HG02973 (cell line): ENCODE data around the gene GK2.

Experiments
- ATAC-seq: cut with Tn5 transposase; IDR thresholded peaks from one replicate; pipeline ENCODE4 v1.9.1; 2021; ENCODE audit warnings: moderate library complexity; ENCODE audit not compliant: unreplicated experiment

The GK2 gene

DNA sequence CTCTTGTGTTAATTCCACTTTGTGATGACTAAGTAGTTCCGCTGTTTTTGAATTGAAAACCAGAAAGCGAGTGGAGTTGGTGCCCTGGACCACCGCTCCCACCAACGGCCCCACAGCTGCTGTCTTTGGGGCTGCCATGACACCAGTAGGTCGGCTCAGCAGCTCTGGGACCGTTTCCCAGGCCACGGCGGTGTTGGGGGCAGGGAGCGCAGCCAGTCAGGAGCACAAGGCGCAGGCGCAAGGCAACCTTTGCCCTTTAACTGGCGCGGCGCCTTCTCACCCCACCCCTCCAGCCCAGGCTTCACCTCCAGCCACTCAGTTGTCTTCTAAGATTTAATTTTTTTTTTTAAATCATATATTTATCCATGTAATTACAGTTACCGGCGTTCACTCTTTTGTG is at the start of gene GK2:
Gene GK2 (minus strand): TSS at position 166 of the 400 bp plus-strand sequence. CDS start 28 bp downstream, at position 138.
- ATAC-seq = no peak

DNA sequence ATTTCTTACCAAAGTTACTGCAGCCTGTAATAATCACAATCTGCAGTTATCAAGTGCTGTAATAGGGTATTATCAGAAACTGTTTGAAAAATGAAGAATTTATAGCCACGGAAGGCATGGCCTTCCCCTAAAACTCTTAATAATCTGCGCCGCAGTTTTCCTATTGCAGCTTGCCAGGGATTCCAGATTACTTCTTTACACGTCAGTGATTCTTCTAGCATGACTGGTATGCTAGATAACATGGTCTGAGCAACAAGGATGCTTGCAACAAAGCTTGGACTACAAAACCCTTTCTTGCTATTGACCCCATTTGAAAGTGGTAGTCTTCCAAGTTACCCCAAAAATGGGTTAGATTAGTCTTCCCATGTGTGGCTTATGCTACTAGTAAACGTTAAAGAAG is 47.2 kb upstream of the GK2 start:
- ATAC-seq = no peak

DNA sequence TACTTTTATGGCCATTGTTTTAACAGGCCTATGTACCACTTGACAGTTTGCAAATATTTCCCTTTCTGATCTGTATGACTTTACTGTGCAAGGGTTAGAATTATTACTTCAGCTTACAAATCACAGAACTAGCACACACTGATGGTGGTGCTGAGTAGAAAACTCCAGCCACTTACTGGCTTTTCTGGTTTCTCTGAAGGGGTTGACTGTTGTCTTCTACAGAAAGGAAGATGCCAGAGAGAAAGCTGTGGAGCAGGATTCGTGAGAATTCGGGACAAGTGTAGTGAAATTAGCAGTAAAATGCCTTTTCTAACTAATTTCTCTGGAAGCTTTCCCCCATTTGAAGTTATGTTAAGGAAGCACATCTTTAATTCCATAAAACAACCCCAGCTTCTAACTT is 46.6 kb upstream of the GK2 start:
- ATAC-seq = no peak

DNA sequence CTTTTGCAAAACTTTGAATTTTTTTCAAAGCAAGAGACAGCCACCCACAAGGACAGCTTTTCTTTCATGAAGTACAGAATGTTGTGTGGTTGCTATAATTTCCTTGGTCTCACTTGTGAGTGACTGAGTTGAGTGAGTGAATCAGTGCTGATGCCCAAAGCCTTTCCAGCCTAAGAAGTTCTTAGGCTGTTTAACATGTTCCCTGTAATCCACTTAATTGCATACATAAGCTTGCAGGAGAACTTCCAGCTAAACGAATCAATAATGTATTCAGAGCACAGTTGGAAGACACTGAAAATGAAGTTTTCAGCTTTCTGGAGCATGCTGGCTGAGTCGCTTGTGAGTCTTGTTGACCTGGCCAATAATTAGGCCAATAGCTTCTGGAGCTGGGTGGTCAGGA is 42.0 kb upstream of the GK2 start:
- no peak for ATAC-seq

DNA sequence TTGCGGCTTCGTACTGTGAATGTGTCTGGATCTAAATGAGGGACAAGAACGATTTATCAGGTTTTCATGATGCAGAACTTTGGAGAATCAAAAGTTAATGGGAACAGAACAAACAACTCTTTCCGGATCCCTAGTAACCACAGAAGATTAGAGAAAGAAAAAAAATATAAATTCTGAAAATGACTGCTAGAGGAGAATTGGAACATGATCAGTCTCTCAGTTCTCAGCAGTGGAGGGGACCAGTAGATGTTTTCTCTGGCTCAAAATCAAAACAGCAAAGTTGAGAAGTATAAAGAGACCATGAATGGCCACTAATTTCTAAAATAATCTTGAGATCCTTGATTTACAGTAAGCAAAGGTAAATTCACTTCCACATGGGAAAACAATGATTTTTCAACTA is 38.1 kb upstream of the GK2 start:
- no peak for ATAC-seq

DNA sequence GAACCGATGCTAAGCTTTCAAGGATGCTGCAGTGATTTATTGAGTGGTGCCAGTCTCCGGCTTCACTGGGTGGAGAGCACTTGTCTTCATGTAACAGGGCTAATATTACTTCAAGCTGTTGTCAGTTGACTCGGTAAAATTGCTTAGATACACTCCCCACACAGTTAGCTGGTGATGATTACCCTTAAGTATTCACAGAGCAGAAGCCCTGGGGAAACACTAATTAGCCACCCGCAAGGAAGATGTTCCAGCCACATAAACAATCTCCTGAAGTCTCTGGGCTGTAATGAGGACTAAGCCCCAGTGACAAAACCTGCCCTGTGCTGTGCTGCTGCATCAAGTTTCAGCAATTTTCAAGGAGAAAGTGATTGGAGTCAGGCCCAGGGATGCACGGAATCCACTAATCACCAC is 37.3 kb upstream of the GK2 start:
- no peak for ATAC-seq

DNA sequence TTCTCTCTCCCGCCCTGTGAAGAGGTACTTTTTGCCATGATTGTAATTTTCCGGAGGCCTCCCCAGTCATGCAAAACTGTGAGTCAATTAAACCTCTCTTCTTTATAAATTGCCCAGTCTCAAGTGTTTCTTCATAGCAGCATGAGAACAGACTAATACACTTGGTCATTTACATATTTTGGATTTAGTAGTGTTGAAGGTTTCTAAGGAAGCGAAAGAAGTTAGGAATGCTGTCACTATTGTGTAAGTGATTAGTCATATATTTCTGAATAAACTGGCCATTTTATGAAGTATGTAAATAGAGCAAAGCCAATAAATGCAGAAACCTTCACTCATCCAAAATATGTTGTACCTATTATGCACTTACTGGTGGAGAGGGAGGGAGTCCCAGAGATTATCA is 34.4 kb upstream of the GK2 start:
- ATAC-seq = no peak

DNA sequence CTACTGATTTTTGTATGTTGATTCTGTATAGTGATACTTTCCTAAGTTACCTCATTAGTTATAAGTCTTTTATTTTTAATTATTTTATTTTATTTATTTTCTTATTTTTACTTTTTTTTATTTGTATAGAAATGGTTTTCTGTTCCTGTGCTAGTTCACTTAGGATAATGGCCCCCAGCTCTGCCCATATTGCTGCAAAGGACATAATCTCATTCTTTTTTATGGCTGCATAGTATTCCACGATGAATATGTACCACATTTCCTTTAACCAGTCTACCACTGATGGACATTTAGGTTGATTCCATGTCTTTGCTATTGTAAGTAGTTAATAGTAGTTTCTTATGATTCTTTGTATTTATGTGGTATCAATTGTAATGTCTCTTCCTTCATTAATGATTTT is 31.5 kb upstream of the GK2 start:
- no peak for ATAC-seq

DNA sequence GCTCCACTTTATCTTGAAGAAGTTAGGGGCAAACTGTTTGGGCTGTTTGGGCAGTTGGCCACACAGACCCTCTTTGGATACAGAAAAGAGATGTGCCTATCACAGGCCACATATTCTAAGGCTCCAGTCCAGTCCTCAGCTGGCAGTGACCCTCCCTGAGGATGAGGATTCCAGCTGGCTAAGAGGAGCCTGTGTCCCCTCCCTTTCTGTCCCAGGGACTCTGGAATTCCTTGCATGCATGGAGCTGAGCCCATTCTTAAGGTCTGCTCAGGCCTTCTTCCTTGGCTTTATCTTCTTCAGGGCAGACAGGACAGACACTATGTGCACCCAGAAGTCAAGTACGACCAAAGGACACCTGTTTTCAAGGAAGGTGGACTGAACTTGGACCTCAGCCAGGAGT is 23.8 kb upstream of the GK2 start:
- no peak for ATAC-seq

DNA sequence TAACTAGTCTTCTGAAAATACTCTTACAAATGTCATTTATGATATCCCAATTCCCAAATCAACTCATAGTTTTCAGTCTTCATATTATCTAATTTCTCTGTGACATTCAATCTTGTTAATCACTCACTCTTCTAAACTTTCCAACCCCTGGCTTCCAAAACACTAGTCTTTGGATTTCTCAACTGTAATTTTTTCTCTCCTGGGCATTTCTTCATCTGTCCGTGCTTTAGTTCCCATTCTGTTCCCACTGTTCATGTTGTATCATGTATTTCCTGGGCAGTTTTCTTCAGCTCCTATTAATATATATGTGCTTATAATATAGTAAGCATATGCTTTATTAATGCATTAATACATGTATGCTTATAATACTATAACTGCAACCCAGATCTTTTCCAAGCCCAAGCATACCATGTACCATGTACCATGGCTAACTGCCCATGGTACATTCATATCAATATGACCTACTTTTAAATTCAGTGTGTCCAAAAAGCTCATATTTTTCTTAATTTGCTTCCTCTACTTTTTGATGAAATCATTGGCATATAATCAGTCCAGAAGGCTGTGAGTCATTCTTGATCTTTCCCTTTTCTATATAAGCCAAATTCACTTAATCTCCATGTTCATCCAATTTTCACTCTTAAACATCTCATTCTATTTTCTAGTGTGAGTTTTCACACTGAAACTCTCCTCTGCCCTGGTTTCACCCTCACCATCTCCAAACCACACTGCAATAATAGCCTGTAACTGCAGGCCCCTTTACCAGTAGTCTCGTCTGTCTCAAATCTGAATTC is 21.3 kb upstream of the GK2 start:
- no peak for ATAC-seq

DNA sequence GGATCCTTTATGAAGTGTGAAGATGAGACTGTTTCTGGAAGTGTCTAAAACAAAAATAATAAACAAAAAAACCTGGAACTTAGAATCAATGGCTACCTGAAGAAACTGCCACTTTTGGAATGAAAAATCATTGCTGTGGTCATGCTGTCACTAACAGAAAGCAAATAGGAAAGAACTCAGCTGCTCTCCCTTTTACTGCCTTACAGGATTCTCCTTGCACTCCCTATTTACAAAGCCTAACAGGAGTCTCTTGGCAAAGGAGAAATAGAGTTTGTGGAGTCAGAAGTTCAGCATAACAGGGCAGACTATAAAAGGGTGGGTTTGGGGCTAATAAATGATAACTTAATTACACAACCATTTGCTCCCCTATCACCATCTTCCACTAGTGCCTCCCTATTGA is 19.0 kb upstream of the GK2 start:
- ATAC-seq = no peak

DNA sequence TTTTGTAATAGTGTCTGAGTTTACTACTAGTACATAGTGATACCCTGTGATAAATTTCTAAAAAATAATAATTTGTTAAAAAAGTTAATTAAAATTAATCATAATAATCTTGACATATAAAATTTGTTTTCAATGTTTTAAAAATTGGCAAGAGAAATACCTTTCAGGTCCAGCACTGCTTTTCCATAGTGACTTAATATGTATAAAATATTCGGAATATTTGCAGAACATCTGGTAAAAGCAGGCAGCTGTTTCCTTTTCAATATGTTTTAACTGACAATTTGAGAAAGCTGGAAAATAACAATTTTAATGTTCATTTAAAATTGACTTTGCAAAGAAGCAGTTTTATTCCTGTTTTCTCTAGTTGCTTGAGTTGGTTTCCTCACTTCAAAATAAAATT is 17.6 kb upstream of the GK2 start:
- ATAC-seq = no peak

DNA sequence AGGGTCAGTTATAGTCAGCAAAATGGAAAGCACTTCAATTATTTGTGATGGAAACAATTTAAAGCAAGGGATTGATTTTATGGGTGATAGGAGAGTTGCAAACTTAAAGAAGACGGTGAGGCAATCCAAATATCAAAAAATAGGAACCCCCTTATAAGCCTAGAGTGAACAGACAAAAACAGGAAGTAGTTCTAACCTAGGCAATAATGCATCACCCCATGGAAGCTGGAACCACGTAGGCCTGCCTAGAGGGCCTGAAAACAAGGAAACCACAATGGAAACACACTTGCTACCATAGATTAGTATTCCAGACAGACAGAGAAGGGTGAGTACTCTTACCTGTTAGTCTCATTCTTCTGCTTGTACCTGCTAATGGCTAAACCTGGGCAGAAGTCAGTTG is 13.5 kb upstream of the GK2 start:
- no peak for ATAC-seq

DNA sequence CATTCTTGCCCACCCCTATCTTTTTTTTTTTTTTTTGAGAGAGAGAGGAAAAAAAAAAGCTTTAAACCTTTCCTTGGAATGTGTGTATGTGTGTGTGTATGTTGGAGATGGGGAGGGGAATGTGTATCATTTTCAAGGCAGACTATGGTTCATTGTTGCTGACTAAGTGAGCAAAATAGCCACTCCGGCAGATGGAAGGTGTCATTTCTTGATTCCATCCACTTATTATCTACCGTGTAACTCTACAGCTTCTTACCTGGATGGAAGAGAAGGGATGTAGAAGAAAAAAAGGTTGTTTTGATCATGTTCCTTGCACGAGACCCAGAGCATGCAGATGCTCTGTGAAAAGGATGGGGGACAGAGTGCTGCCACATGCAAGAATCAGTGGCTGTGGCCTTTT is 5.9 kb upstream of the GK2 start:
- ATAC-seq = no peak

DNA sequence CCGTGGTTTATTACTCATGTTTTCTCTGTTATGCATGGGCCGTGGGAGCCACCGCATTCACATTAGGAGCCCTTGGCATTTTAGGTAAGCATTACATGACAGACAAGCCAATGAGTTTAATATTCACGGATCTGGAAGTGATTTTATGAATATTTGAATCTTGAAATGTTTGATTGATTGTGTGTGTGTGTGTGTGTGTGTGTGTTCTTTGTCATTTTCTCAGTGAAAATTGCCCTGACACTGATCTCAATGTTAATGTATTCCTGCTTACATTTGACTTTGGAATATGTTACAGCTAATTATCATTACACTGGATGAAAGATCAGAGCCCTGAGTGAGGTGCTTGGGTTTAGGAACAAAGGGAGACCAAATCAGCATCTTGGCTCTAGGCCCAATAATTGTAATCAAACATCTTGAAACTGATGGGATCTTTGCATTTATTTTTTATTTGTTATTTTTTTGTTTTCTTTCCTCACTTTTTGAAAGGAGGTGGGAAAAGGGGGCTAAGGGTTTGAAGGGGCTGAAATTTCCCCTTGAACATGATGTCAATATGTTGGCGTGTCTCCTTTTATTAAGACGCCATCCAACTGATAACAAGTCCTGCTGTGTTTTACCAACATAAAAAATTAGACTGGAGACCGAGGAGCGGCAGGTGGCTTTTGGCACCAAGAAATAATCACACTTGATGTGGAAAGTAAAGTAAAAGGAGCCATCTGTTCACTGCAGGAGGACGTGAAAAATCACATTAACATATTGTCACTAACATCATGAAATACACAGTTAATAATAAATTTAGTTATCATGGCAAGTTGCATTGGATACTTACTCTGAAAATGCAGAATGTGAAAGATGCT is 5.2 kb upstream of the GK2 start:
- no peak for ATAC-seq

DNA sequence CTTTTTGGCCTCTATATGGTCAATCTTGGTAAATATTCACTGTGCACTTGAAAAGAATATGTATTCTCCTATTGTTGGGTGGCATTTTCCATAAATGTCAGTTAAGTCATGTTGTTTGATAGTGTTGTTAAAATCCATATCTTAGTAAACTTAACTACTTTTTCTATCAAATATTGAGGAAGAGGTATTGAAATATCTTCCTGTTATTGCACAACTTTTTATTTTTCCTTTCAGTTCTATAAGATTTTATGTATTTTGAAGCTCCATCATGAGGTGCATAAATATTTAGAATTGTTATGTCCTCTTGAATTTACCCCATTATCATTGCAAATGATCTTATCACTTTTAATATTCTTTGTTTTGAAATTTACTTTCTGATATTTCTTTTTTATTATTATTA is 3.4 kb downstream of the GK2 start:
- ATAC-seq = no peak

DNA sequence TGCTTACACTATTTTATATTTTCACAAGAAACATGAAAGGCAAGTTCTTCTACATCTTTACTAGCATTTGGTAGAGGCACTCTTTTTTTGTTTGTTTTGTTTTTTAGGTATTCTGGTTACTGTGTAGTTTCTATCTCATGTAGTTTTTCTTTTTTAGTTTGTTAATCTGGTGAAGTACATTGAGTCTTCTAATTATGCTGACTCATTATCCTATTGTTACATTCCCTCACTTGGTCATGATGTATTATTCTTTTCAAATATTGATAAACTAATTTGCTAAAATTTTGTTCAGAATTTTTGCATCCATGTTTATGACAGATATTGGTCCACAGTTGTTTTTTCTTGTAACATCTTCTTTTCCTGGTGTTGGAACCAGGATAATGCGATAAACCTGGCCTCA is 4.7 kb downstream of the GK2 start:
- no peak for ATAC-seq

DNA sequence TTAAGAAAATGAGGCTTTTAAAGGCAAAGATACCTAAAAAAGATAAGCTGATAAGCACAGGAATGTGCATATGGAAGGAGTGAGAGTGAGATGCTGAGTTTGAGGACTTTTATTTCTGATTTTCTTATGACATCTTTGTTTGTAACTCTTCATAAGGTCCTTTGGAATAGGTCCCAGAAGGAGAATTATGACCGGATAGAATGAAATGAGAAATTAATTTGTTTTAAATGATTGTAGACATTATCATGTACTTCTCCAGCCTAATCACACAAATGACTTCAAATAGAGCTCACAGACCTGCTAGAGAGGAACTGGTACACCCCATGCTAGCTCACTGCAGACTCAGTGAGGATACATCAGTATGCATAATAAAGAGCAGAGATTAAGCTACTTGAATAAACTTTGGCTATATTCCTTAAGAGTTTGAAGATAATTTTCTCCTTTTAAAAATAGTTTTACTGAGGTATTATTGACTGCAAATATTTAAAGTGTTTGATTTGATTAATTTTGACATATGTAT is 5.6 kb downstream of the GK2 start:
- ATAC-seq = no peak

DNA sequence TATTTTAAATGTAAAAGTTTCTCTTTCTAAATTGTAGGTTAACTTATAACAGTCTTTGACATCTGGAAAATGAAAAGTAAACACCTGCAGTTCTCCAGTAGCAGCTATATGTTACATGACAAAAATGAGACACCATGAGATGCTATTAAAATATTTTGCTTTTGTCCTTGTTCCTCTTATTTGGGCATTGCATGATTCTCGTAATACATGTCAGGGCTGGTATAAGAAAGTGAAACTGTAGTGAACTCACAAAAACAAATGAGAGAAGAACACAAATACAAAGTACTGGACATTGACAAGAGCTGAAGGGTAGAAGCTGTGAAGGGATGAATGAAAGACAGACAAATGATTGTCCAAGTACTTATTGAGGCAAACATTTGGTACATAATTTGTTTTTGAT is 9.0 kb downstream of the GK2 start:
- ATAC-seq = no peak

DNA sequence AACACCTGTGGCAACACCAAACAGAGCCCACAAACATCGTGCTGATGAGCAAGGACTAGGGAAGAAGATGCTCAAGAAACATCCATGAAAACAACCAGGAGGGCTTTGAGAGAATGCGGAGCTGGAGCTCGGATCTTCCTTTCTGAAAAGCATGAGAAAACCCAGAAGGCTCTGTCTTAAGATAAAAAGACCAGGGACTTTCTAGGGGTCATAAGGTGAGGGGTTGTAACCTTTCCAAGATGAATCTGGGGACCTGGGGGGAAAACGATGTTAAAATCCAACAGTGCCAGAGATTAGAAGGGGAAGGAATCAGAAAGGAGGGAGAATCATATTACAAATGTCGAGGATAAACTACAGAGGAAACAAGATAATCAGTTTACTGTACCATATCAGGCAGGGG is 10.1 kb downstream of the GK2 start:
- ATAC-seq = no peak

DNA sequence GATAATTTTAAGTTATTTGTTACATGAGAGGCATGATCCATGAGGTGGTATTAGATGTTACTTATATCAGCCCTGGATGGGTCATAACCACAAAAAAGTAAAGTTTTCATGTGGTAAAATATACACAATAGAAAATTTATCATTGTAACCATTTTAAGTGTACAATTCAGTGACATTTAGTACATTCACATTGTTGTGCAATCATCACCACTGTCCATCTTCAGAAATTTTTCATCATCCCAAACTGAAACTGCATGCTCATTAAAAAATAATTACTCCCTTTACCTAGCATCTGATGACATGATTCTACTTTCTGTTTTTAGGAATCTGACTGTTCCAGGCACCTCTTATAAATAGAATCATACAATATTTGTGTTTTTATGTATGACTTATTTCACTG is 11.2 kb downstream of the GK2 start:
- ATAC-seq = no peak

DNA sequence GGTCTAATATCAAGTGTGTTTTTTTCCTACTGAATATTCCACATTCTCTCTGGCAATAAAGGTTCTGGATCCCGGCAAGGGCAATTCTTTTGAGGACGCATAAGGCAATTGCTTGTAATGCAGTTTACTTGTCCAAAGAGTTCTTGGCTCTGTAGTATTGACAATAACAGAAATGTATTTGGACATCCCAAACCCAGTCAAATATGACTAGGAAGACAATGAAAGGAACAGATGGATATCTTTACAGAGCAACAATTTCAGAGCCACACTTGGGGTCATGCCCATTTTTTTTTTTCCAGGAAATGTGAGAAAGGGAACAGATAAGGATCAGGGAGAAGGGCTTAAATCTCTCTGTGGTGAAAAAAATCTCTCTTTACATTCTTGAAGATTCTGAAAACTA is 12.2 kb downstream of the GK2 start:
- ATAC-seq = no peak
